CD4-positive, alpha-beta T cell treated with Interleukin-1 beta for 1 hour (primary cell): ENCODE measurements around the gene PIAS4.

Experiments used
- DNase-seq, 2 donors: peaks; one replicate each; pipeline ENCODE4 v3.0.0-alpha.2; 2020 to 2022

PIAS4 gene

DNA sequence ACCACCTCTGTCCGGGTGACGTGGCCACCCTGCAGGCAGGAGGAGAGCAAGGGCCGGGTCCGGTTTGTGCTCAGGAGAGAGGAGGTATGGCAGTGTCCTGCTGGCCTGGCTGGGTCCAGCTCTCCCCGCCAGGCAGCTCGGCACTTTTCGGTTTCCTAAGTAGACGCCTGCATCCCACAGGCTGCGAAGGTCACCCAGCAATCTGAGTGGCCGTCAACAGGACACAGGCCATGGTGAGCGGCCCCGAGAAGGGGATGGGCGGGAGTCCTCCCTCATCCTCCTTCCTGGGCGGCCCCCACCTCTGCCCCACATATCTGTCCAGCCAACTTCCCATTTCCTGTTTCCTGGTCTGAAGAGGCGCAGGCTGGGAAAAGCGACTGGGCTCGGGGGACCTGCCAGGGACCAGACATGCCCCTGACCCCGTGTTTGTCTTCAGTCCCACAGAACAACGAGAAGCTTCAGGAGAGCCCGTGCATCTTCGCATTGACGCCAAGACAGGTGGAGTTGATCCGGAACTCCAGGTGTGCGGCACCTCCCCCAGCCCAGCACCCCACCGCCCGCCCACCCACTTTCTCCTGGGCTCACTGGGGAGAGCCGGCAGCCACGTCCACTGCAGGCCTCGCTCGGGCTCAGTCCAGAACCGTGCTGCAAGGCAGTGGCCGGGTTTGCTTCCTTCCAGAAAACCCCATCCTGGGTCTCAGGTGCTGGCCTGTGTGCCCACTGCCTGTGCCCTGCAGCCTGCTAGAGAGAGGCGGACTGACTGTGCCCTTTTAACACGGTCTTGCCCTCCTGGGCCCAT, 16.3 kb downstream of the PIAS4 start:
- no peak for DNase-seq

DNA sequence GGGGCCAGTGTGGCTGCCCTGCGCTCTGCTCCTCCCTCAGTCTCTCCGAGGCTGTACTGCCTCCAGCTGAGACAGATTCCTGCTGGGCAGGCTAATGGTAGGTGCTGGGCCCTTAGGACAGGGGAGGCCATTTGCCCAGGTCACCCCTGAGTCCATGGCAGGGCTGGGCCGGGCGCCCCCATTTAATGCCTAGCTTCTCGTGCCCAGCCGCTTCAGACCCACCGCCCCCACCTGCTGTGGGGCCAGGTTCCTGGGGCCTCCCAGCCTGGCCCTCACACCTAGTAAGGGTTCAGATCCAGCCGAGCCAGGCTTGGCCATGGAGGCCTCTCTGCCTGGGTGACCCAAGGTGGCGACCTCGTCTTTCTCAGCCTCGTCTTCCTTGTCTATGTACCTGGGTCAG, 17.8 kb downstream of the PIAS4 start:
- DNase-seq, result no peak

DNA sequence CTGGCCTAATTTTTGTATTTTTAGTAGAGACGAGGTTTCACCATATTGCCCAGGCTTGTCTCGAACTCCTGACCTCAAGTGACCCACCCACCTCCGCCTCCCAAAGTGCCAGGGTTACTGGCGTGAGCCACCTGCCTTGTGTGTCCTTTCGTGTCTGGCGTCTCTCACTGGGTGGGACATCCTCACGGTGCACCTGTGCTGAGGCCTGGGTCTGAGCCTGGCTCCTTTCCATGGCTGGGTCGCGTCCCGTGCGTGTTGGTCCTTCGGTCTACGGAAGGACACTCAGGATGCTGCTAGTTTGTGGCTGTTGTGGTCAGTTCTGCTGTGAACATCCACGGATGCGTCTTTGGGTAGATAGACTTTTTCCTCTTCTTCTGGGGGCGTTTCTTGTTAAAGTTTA, 19.6 kb downstream of the PIAS4 start:
- no peak for DNase-seq

DNA sequence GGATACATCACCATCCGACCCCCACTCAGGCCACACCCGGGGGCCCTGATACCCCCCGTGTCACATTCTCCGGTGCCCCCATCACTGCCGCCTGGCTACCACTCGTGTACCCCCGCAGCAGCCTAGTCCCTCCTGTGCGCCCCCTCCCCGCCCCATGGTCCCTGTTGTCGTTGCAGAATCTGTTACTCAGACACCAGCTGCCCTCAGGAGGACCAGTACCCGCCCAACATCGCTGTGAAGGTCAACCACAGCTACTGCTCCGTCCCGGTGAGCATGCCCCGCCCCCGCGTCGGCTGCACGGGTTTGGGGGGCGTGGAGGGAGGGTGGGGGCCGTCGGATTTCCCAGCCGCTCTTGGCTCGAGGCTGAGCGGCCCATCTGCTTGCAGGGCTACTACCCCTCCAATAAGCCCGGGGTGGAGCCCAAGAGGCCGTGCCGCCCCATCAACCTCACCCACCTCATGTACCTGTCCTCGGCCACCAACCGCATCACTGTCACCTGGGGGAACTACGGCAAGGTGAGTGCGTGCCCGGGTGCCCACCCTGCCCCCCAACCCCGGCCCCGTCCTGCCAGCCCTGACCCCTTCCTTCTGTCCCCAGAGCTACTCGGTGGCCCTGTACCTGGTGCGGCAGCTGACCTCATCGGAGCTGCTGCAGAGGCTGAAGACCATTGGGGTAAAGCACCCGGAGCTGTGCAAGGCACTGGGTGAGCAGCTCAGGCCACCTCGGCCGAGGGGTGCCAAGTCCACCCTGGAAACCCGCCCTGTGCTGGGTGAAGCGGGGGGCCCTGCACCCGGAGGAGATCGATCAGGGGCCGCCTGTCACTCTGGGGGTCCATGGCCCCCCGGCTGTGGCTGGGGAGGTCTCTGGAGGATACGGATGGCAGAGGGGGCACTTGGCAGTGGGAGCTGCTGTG, 21.1 kb downstream of the PIAS4 start:
- DNase-seq, result no peak

DNA sequence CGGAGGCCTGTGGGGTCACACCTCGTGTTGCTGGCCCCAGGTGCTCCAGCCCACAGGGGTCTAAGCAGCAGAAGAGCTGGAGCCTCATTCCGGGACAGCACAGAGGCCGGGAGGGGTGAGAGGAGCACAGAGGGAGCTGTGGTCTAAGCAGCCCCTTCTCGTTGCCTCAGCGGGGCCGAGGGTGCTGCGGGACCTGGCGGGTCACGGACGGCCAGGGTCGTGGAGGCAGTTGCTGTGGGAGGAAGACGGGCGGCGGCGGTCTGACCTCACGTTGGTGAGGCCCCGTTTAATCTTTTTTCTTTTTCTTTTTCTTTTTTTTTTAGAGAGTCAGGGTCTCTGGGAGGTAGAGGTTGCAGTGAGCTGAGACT, 21.7 kb downstream of the PIAS4 start:
- DNase-seq, result no peak

DNA sequence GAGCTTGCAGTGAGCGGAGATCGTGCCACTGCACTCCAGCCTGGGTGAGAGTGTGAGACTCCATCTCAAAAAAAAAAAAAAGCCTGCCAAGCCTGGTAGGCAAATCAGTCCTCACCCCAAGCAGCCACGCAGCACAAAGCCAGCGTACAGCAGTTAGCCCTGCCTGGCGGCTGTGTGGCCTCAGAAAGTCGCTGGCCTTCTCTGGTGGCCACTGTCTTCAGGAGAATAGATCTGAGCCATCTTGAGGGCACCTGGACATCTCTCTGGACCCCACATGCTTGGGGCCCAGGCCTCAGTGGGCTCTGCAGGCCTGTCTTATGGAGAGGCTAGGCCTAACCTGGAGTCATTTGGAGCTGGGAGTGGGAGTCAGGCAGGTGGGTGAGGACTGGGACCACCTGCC, 23.0 kb downstream of the PIAS4 start:
- no peak for DNase-seq

DNA sequence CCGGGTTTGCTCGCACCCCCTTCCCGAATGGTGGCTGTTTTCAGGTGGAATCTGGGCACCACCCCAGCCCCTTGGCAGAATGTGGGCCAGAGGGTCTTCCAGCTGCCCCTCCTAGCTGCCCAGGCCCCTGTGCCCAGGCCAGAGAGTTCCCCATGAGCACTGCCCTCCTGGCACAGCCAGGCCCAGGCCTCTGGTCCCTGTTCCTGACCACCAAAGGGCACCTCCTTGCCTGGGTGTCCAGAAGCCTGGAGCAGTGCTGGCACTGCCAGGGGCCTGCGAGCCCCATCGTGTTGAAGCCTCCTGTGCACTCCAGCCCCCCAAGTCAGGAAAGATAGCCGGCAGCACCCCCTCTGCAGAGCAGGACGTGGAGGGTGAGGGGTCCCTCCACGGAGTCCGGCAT, 23.4 kb downstream of the PIAS4 start:
- no peak for DNase-seq

DNA sequence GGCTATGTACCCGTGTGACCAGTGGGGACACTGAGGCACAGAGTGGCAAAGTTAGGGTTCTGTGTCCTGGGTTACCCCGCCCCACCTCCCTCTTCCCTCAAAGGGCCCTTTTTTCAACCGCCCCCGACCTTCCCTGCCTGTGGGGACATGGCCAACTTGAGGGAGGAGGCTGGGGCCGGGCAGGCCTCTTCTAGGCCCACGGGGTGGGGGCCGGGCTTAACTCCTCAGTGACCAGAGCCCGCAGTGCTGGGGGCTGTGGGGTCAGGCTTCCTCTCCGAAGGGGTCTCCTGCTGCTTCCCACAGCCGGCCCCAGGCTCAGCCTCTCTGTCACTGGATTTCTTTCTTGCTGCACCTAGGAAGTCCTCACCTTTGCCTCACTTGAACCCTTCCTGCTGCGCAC, 23.9 kb downstream of the PIAS4 start:
- no peak for DNase-seq

DNA sequence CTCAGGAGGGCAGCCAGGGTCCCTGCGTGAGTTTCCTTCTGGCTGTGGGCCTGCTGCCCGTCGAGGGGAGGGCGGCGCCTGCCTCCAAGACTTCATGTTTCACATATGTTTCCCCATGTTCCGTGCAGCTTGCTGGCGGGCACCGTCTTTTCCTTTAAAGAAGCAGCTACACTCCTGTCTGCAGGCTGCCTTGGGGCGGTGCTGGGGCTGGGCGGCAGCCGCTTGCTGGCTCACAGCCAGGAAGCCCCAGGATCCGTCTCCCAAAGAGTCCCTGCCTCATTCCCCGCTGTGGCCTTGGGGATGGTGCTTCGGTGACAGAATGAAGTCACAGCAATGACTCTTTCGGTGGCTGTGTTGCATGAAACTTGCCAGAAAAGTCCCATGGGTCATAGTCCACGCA, 24.9 kb downstream of the PIAS4 start:
- DNase-seq, result no peak

DNA sequence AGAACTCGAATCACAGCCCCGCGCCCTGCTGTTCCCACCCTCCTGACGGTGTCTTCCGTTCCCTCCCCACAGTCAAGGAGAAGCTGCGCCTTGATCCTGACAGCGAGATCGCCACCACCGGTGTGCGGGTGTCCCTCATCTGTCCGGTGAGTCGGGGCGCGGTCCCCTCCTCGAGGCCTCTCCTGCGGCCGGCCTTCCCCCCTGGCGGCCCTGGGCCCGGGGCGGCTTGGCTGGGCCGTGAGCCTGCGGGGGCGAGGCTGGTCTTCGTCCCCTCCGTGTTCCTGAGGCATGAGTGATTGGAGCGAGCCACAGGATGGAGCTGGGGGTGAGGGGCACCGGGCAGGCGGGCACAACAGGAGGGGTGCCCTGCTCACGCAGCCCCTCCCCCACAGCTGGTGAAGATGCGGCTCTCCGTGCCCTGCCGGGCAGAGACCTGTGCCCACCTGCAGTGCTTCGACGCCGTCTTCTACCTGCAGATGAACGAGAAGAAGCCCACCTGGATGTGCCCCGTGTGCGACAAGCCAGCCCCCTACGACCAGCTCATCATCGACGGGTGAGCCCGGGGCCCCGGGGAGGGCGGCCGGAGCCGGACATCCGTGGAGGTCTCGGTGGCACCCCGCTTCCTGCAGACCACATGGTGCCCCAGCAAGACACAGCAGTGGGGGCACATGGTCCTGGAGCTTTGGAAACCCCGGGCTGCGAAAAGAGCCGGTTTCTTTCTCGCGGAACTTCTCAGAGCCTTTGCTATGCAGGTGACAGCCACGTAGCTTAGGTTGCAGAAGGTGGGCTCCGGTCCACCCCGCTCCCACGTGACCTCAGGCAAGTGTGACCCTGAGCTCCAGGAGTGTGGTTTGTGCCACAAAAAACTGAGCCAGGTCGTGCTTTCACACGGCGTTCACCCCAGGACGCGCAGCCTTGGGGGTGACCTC, 25.8 kb downstream of the PIAS4 start:
- no peak for DNase-seq

DNA sequence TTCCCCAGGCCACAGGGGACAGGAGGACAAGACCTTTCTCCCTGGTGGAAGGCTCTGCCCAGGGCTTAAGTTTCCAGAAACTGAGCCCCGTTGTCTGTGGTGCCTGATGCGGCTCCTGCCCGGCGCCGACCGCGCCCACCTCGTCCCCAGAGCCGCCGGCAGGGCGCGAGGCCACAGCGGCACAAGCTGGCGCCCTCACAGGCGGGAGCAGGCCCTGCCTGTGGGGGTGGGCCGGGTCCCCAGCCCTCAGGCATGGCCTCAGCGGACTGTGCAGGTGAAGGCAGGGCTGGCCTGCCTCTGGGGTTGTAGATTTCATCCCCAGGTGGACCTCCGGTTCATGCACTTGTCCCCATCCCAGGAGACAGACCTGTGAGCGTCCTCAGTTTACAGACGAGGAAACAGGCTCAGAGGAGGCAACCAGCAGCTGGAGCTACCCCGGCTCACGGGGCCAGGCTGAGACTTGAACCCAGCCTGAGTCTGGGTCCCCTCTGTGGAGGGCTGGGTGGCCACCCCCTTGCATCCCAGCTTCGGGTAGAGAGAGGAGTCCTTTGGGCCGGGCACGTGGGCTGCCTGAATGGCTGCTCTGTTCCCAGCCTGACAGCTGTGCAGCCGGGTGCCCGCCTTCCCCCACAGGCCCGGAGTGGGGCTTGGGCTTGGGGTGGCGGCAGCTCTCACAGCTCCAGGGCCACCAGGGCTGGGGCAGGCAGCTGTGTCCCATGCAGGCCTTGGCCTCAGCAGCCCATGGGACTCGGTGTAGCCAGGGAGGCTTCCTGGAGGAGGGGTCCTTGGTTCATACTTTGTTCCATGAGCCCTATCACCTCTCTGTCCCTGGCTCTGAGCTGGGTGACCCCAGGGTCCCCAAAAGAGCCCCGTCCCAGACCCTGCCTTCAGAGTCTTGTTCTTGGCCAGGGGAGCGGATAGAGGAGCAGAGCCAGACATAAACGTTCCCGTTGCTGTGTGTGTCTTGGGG, 26.8 kb downstream of the PIAS4 start:
- DNase-seq, result no peak

DNA sequence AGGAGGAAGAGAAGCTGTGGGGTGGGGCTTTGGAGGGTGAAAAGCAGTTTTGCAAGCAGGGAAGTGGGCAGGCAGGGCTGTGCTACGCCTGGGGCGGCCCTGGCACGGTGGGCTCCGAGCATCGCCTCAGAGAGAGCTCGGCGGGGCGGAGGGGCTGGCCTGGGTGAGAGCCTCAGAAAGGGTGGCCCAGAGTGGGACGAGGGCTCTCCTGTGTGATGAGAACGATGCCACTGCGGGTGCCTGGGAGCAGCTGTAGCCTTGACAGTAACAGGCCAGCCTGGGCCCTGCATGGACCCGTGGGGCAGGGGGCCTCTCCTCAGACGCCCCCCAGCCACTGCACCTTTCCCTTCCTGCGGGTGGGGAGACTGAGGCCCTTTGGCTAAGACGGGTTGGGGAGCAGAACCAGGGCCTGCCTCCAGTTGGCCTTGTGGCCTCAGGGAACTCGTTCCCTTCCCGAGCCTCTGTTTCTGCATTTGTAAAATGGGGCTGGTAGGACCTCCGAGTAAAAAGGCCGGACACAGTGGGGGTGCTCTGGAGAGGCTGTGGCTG, 27.6 kb downstream of the PIAS4 start:
- no peak for DNase-seq

DNA sequence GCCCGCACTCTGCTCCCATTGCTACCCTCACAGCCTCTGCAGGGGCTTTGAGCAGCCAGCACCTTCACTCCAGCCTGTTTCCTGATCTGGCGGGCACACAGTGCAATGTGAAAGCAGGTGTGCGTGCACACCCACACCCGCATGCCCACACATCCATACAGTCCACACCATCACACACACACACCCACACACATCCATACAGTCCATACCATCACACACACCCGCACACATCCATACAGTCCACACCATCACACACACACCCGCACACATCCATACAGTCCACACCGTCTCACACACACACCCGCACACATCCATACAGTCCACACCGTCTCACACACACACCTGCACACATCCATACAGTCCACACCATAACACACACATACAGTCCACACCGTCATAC, 28.0 kb downstream of the PIAS4 start:
- DNase-seq, result no peak

DNA sequence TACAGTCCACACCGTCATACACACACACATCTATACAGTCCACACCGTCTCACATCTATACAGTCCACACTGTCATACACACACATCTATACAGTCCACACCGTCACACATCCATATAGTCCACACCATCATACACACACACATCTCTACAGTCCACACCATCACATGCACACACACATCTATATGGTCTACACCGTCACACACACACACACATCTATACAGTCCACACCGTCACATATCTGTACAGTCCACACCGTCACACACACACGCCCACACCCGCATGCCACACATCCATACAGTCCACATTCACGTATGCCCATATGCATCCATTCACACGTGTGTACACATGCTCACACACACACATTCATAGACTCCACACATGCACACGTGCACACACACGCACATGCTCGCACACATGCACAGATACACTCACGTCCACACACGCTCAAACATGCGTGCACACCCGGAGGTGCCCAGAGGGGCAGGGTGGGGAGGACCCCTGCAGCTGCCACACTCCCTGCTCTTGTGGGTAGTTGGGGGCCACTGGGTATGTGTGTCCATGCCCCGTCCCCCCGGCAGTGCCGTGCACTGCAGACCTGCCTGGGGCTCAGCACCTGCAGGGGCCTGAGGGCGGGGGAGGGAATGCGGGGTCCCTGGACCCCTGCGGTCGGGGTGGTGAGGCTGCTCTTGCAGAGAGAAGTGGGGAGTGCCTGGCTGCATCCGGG, 29.2 kb downstream of the PIAS4 start:
- DNase-seq, result no peak

DNA sequence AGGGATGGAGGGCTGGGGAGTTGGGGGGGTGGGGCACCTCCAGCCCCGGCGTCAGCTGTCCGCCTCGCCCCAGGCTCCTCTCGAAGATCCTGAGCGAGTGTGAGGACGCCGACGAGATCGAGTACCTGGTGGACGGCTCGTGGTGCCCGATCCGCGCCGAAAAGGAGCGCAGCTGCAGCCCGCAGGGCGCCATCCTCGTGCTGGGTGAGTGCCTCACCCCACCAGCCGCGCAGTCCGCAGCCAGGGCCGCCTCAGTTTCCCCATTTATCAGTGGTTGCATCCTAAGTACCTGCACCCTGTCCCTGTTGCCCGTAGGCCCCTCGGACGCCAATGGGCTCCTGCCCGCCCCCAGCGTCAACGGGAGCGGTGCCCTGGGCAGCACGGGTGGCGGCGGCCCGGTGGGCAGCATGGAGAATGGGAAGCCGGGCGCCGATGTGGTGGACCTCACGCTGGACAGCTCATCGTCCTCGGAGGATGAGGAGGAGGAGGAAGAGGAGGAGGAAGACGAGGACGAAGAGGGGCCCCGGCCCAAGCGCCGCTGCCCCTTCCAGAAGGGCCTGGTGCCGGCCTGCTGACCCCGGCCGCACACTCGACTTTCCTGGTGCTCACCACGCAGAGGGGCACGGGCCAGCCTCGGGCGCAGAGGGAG, 29.9 kb downstream of the PIAS4 start:
- no peak for DNase-seq

DNA sequence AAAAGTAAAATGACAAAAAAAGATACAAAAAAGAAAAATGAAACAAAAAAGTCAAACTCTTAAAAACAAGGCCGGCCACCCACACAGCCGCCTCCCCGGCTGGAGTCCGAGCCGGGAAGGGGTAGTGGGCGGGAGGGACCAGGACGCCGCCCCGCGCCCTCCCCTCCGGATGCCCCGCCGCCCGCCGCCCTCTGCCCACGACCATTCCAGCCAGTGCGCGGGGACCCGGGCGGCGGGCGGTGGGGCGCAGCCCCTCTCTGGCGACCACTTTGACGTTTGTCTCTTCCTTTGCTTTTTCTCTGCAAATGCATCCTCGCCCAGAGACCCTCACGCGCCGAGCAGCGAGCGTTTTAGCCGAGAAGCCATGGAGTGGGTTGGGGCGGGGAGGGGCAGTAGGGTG, 30.5 kb downstream of the PIAS4 start:
- no peak for DNase-seq

DNA sequence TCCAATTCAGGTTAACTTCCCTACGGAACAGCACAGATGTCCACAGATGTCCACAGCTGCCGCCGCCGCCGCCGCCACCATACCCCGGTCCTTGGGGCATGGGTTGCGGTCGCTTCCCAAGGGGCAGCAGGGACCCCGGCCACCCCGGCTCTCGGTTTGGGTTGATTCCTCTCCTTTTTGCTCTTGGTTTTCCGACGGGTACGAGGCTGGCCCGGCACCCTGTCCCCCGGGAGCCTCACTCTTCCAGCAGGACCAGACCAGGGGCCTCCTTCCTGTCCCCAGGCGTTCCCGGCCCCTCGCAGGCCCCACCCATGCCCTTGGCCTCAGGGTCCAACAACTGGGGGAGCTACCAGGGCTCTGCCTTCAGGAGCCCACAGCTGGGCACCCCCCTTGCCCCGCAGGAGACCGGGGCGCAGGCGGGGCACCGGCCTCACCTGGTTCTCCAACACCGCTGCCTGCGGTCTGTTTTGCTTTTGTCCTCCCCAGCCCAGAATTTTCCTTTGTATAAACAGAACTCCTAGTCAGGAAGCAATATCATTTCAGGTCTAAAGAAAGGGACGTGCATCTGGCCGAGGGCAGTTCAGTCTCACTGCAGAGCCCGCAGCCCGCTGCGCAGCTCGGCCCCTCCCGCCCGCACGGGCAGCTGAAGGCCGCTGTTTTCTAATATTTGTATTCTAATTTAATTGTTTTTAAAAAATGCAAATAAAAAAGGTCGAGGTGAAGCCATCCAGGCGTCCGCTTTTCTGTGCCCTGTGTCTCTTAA, 31.3 kb downstream of the PIAS4 start:
- no peak for DNase-seq

DNA sequence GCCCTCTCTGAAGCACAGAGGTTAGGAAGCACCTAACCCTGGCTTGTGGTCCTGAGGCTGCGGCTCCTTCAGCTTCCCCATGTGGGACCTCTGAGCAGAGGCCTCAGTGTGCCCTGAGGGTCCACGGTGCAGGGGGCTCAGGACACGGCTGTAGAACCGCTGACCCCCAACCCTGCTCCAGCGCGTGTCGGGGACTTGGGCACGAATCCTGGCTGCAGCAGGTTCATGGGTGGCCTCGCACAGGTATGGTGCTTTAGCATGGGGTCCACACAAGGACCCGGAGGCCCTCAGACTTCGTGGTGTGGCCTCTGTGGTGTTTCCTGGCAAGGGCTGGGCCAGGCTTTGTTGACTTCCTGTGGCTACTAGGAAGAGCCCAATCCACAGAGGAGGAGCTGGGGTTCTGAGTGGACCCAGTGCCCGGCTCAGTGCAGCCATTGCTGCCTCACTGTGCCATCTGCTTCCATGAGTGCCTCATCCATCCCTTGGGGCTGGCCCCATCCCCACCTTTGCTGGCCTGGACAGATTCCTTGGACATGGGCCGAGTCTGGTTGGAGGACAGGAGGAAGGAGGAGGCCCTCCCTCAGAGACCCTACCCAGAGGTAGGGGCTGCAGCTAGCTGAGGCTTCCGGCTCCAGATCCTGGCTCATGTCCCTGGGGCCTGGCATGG, 34.7 kb downstream of the PIAS4 start:
- DNase-seq, result no peak

DNA sequence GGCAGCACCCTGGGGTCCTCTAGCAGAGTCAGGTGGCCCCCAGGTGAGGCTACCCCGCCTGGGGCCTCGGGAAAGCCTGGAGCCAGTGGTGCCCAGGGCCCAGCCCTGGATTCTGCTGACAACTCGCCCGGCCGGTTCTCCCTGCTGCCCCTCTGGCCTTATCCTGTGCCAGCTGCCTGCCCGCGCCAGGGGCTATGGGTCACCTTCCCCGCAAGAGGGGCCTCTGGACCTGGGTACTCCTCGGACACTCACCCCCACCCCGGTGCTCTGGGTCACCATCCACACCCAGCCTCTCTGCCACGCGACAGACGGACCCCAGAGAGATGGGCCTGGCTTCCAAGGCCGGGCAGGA, 35.2 kb downstream of the PIAS4 start:
- no peak for DNase-seq
